Activated B cell treated with CpG ODN at 0.5 μM for 24 hours (primary cell): Measurements from ENCODE around the gene PHKA2. TPM values are rescaled to one million over a fixed set of nuclear protein-coding genes. Genes with fewer than 3 reads are reported as not detected.

ENCODE experiments used
- ATAC-seq: fragments of 200-7000 bp; cut with Tn5 transposase; one replicate; pipeline ENCODE4 v1.10.0; 2021; ENCODE audit warnings: low read depth, mild to moderate bottlenecking, moderate library complexity
- CTCF ChIA-PET: fragments of 350-600 bp; sonication (Branson Sonifier 250); formaldehyde crosslinking; loops from one replicate; lab custom pipeline; 2021; ENCODE audit warnings: antibody characterized with exemption; lab: Charles Lee
- POLR2A ChIA-PET: fragments of 350-600 bp; sonication (Branson Sonifier 250); formaldehyde crosslinking; loops from one replicate; lab custom pipeline; 2021; ENCODE audit warnings: antibody characterized with exemption; lab: Charles Lee
- DNase-seq: peaks from one replicate; pipeline ENCODE4 v3.0.0; 2022
- H3K27ac Mint-ChIP-seq: one replicate; pipeline ENCODE4 v1.8.0; 2020; ENCODE audit warnings: mixed read lengths
- H3K27me3 Mint-ChIP-seq: one replicate; pipeline ENCODE4 v1.8.0; 2021; ENCODE audit warnings: mixed read lengths
- H3K36me3 Mint-ChIP-seq: one replicate; pipeline ENCODE4 v1.8.0; 2021; ENCODE audit warnings: low read depth, mixed read lengths
- H3K4me1 Mint-ChIP-seq: one replicate; pipeline ENCODE4 v1.8.0; 2021; ENCODE audit warnings: mixed read lengths
- H3K4me3 Mint-ChIP-seq: one replicate; pipeline ENCODE4 v1.8.0; 2020; ENCODE audit warnings: mild to moderate bottlenecking, mixed read lengths
- H3K9me3 Mint-ChIP-seq: one replicate; pipeline ENCODE4 v1.8.0; 2020; ENCODE audit warnings: mixed read lengths
- CTCF ChIP-seq: fragments of 200-600 bp; IDR thresholded peaks from one replicate; pipeline ENCODE4 v1.8.0; 2022; ENCODE audit warnings: antibody characterized with exemption, mild to moderate bottlenecking
- intact Hi-C: fragments of 100-400 bp; cut with micrococcal nuclease; formaldehyde crosslinking; loops from one replicate; pipeline ENCODE4 v1.15.1; 2024
- total RNA-seq: library from RNA; stranded (reverse); gene quantifications from 2 replicates; pipeline ENCODE4 v1.2.3, GENCODE V29; 2022

The PHKA2 gene
- 36.1 and 41.9 TPM in 2 replicates for total RNA-seq

- POLR2A ChIA-PET = no interaction called here
- TF ChIP-seq CTCF = no peak
- DNase-seq (no peak), ATAC-seq (peak; percentile 23)
- CTCF ChIA-PET = no interaction called here
- Mint-ChIP-seq H3K4me3 (peak within 1 kb of the TSS; percentile 87), H3K9me3 (no peaks in the 10 kb centered on the region), H3K27me3 (no peaks in the 10 kb centered on the region), H3K36me3 (no peaks in the 10 kb centered on the region), H3K4me1 (peaks cover 15% of the 10 kb centered on the region), H3K27ac (peak within 1 kb of the TSS; percentile 89)
- intact Hi-C loops = loop anchor here (1.0 to 5.0 kb wide), 7 partner anchors 98 to 1247 kb away; partner anchors contain the start of genes BCLAF3, CDKL5, PDHA1 and SCML1
These were observed at the start of gene PHKA2 for GRCh38 chrX:18983666-18984380. TSS of gene PHKA2 (minus strand) at chrX:18984114. CDS start at chrX:18983932, 182 bp downstream.

- TF ChIP-seq CTCF = no peak
- H3K4me1 Mint-ChIP-seq = no peaks in the 10 kb centered on the region
- POLR2A ChIA-PET = no interaction called here
- no peaks in the 10 kb centered on the region for H3K9me3 Mint-ChIP-seq
- no peak for DNase-seq
- H3K36me3 Mint-ChIP-seq = no peaks in the 10 kb centered on the region
- intact Hi-C loops = no loop called here
- H3K4me3 Mint-ChIP-seq = no peak overlapping the region
- CTCF ChIA-PET = no interaction called here
- ATAC-seq = no peak
- peaks cover 2% of the 10 kb centered on the region for H3K27me3 Mint-ChIP-seq
- no peak overlapping the region for H3K27ac Mint-ChIP-seq
These were observed 46.9 kb upstream of the PHKA2 start for GRCh38 chrX:19030805-19031204.

- H3K36me3 Mint-ChIP-seq = no peaks in the 10 kb centered on the region
- ChIA-PET POLR2A (no interaction called here), CTCF (no interaction called here)
- DNase-seq (no peak), ATAC-seq (no peak)
- no peaks in the 10 kb centered on the region for H3K9me3 Mint-ChIP-seq
- H3K4me3 Mint-ChIP-seq = no peak overlapping the region
- no peaks in the 10 kb centered on the region for H3K4me1 Mint-ChIP-seq
- H3K27ac Mint-ChIP-seq = no peak overlapping the region
- no peak for TF ChIP-seq CTCF
- intact Hi-C loops = no loop called here
- H3K27me3 Mint-ChIP-seq = peaks cover 2% of the 10 kb centered on the region
These were observed 44.6 kb upstream of the PHKA2 start for GRCh38 chrX:19028560-19028959.

- Mint-ChIP-seq H3K36me3 (no peaks in the 10 kb centered on the region), H3K27ac (no peak overlapping the region), H3K4me1 (no peaks in the 10 kb centered on the region), H3K9me3 (no peaks in the 10 kb centered on the region), H3K4me3 (no peak overlapping the region), H3K27me3 (no peaks in the 10 kb centered on the region)
- no peak for TF ChIP-seq CTCF
- intact Hi-C loops = no loop called here
- DNase-seq = no peak
- ATAC-seq = no peak
- CTCF ChIA-PET = no interaction called here
- POLR2A ChIA-PET = no interaction called here
These were observed 40.5 kb upstream of the PHKA2 start for GRCh38 chrX:19024366-19024765.

GRCh38 chrX:19019996-19020395 lies 36.1 kb upstream of the PHKA2 start:
- no peak overlapping the region for H3K27ac Mint-ChIP-seq
- TF ChIP-seq CTCF = no peak
- DNase-seq = no peak
- H3K27me3 Mint-ChIP-seq = no peaks in the 10 kb centered on the region
- intact Hi-C loops = no loop called here
- ChIA-PET POLR2A (interaction anchor here (0.6 kb wide), 1 partner anchor 17 kb away, joined by 3 read pairs; no protein-coding TSS in a partner anchor), CTCF (no interaction called here)
- no peaks in the 10 kb centered on the region for H3K36me3 Mint-ChIP-seq
- H3K4me1 Mint-ChIP-seq = no peaks in the 10 kb centered on the region
- no peak overlapping the region for H3K4me3 Mint-ChIP-seq
- no peak for ATAC-seq
- no peaks in the 10 kb centered on the region for H3K9me3 Mint-ChIP-seq
